K562 (cell line): Measurements from ENCODE around the gene MICU1. TPM values are rescaled to one million over a fixed set of nuclear protein-coding genes. Genes with fewer than 3 reads are reported as not detected.

Experiments
- ARNT ChIP-seq, 2 experiments: fragments of 450-650 bp; IDR thresholded peaks; 2 replicates each; pipeline ENCODE4 v1.6.1; 2016; ENCODE audit warnings: mild to moderate bottlenecking in 1 of 2
- JUND ChIP-seq, 2 experiments: IDR thresholded peaks; 2 replicates in 1 of 2; 3 replicates in 1 of 2; pipeline ENCODE4 v1.6.1; 2011; ENCODE audit warnings: borderline replicate concordance in 2 of 2, low read depth in 2 of 2, low read length in 2 of 2, improper control_type of control experiment in 1 of 2, missing biosample characterization in 1 of 2, missing genetic modification characterization in 1 of 2, missing genetic modification reagents in 1 of 2
- KDM1A ChIP-seq, 2 experiments: fragments of 450-650 bp; IDR thresholded peaks; 2 replicates each; pipeline ENCODE4 v1.6.1; 2016; ENCODE audit warnings: mild to moderate bottlenecking in 2 of 2
- NR2C1 ChIP-seq, 2 experiments: fragments of 450-650 bp; IDR thresholded peaks; 2 replicates each; pipeline ENCODE4 v1.6.1; 2017; ENCODE audit warnings: mild to moderate bottlenecking in 2 of 2, antibody characterized with exemption in 1 of 2, inconsistent platforms in 1 of 2, missing compliant biosample characterization in 1 of 2, missing genetic modification characterization in 1 of 2
- RNF2 ChIP-seq: sonication (generic); IDR thresholded peaks from 2 replicates; pipeline ENCODE4 v1.6.1; 2016
- ZHX1 ChIP-seq: fragments of 150-350 bp; conservative IDR thresholded peaks from 2 replicates; pipeline ENCODE4 v1.6.1; 2014; ENCODE audit warnings: low read length
- ZNF239 ChIP-seq: fragments of 250-450 bp; sonication (Bioruptor Pico); IDR thresholded peaks from 2 replicates; pipeline ENCODE4 v1.4.0; 2020; ENCODE audit warnings: mild to moderate bottlenecking
- ZNF398 ChIP-seq: fragments of 250-450 bp; sonication (Bioruptor Pico); IDR thresholded peaks from 2 replicates; pipeline ENCODE4 v1.8.0; 2021; ENCODE audit warnings: moderate library complexity, mild to moderate bottlenecking, inconsistent platforms
- polyA plus RNA-seq, 8 experiments: library from polyadenylated mRNA; depleted of rRNA in 4 of 8; stranded (reverse) in 5 of 8; unstranded in 3 of 8; fragments of >200 nt; fragmentation: Nextera tagmentation in 2 of 8; fragmentation: Illumina TruSeq in 1 of 8; extraction: Ambion mirVana in 2 of 8; extraction: Trizol in 1 of 8; gene quantifications; 2 replicates each; pipeline versions ENCODE4 v1.2.1 to v1.2.3, GENCODE V29; 2011 to 2014; ENCODE audit warnings: inconsistent platforms in 1 of 8, missing spikeins in 1 of 8
- total RNA-seq, 7 experiments: library from RNA; depleted of rRNA in 6 of 7; stranded (reverse); fragments of >200 nt in 6 of 7; fragmentation: Illumina TruSeq in 2 of 7; extraction: Trizol in 2 of 7; gene quantifications; 2 replicates each; pipeline versions ENCODE4 v1.2.1 to v1.2.3, GENCODE V29; 2011 to 2021; ENCODE audit warnings: low replicate concordance in 1 of 7
- TF ChIP-seq, protein P1 (sequence below): fragments of 250-450 bp; sonication (Bioruptor Pico); IDR thresholded peaks from 2 replicates; pipeline ENCODE4 v1.5.0; 2021; ENCODE audit warnings: mild to moderate bottlenecking, moderate library complexity
- TF ChIP-seq, protein P2 (sequence below), 2 experiments: fragments of 200-800 bp in 1 of 2; sonication (Bioruptor generic) in 1 of 2; sonication (generic) in 1 of 2; formaldehyde crosslinking in 1 of 2; IDR thresholded peaks in 1 of 2; conservative IDR thresholded peaks in 1 of 2; 2 replicates each; pipeline versions ENCODE4 v1.5.0 to v1.6.1; 2016 to 2020; ENCODE audit warnings: missing compliant biosample characterization in 1 of 2, missing genetic modification characterization in 1 of 2, missing genetic modification reagents in 1 of 2
- TF ChIP-seq, protein P3 (sequence below): fragments of 250-450 bp; sonication (Bioruptor Pico); IDR thresholded peaks from 2 replicates; pipeline ENCODE4 v1.8.0; 2021; ENCODE audit warnings: mild to moderate bottlenecking, moderate library complexity

MICU1 gene
- total and polyA plus RNA-seq, 9 of the 15 experiments (the other 6 are each of a cell fraction or from before 2014, with no cell fraction given), result 29.3 to 76.8 (median 48.4) TPM

- peak; percentile 28; the same call in 1 of the 2 replicates for TF ChIP-seq ZHX1
- TF ChIP-seq JUND (IDR thresholded peaks at IDR 0.05; ENCODE audit: borderline replicate concordance, low read depth, low read length), result 0 out of 2 replicates have a peak, but pooled peaks have one; percentile 66
- TF ChIP-seq JUND (tag; IDR thresholded peaks at IDR 0.05; ENCODE audit: borderline replicate concordance, low read depth, low read length), result peak; percentile 27; the same call in 1 of the 3 replicates
- TF ChIP-seq ZNF398 (CRISPR knock-in tag), result no peak
- TF ChIP-seq, protein P1, sequence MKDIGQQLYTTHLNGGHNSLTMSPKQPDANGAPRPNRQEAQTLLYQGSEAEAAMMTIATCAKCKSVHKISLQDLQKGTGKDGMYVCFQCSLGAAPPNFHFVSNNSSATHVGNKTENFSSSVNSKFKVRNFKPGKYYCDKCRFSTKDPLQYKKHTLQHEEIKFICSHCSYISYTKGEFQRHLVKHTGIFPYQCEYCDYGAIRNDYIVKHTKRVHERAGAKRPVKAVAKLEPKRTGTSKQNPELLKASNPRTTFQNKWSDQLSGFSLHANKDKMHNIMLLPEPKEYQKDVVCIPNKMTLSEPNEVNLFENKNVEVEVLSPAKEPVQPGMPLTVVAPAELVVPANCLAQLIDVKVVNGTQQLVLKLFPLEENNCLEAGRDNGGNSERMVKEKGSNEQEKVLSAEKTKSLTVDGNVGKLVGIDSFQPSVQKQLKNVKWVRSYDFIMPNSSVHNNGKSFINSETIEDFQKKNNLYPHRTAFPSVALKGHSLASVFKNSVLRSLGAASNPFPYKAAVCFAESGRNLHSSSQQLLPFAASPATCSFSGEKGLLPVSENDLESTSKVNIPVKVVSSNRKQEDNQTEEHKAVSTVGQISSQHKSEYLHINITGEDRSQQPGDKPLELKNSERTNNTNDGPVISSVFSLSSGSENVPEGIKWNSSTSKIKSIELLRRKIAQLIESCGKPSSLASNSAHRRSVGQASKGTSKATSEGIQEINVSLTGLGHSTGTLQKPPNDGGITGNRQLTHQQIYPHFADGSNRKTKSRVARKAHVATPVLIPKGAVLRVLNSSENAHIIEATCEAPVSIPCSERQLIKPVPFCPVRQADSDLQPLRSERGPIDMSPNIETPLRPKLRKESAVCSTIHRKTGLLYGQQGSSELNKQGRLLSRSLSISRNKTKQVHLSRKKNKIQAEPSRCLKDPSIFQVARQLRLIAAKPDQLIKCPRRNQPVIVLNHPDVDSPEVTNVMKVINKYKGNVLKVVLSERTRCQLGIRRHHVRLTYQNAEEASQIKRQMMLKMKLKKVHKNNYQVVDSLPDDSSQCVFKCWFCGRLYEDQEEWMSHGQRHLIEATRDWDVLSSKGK (CRISPR knock-in tag), result no peak
- TF ChIP-seq, protein P2, sequence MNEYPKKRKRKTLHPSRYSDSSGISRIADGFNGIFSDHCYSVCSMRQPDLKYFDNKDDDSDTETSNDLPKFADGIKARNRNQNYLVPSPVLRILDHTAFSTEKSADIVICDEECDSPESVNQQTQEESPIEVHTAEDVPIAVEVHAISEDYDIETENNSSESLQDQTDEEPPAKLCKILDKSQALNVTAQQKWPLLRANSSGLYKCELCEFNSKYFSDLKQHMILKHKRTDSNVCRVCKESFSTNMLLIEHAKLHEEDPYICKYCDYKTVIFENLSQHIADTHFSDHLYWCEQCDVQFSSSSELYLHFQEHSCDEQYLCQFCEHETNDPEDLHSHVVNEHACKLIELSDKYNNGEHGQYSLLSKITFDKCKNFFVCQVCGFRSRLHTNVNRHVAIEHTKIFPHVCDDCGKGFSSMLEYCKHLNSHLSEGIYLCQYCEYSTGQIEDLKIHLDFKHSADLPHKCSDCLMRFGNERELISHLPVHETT (CRISPR knock-in tag; conservative IDR thresholded peaks at IDR 0.05 in 1 of 2, IDR thresholded peaks at IDR 0.05 in 1 of 2), result no peak
- TF ChIP-seq NR2C1 (IDR thresholded peaks at IDR 0.05), result peak; percentile 38; the same call in 1 of the 2 replicates
- TF ChIP-seq NR2C1 (tag; IDR thresholded peaks at IDR 0.05), result 0 out of 2 replicates have a peak, but pooled peaks have one; percentile 34
- TF ChIP-seq KDM1A (IDR thresholded peaks at IDR 0.05), result no peak
- TF ChIP-seq ARNT (IDR thresholded peaks at IDR 0.05), result peak; percentile 29 to 79; a peak in 1 of 4 replicates
- TF ChIP-seq, protein P3, sequence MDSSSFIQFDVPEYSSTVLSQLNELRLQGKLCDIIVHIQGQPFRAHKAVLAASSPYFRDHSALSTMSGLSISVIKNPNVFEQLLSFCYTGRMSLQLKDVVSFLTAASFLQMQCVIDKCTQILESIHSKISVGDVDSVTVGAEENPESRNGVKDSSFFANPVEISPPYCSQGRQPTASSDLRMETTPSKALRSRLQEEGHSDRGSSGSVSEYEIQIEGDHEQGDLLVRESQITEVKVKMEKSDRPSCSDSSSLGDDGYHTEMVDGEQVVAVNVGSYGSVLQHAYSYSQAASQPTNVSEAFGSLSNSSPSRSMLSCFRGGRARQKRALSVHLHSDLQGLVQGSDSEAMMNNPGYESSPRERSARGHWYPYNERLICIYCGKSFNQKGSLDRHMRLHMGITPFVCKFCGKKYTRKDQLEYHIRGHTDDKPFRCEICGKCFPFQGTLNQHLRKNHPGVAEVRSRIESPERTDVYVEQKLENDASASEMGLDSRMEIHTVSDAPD (CRISPR knock-in tag), result no peak
- TF ChIP-seq ZNF239 (CRISPR knock-in tag), result no peak
- TF ChIP-seq RNF2, result peak; percentile 78
Measured at GRCh38 chr10:72625608-72626443, at the start of gene MICU1 (continued).
